ENCODE data around the gene NOX5. TPM values are rescaled to one million over a fixed set of nuclear protein-coding genes. Genes with fewer than 3 reads are reported as not detected.
"Not testable (repeated sequence)": the region's sequence is repeated elsewhere in the genome, so short reads cannot be mapped to it uniquely, and the experiment has no call there.

NOX5 gene
- under 0.01 TPM for total RNA-seq

GRCh38 chr15:69014454-69014853 is at the start of gene NOX5:
Gene NOX5 (plus strand): TSS chr15:69014695. CDS start chr15:69014736, 41 bp downstream.
- Histone ChIP-seq H3K27me3 (ENCODE audit: control insufficient read depth in 3 of 3, insufficient read depth in 3 of 3, low read length in 3 of 3) (no peaks in the 10 kb centered on the region), H3K9ac (ENCODE audit: low read depth in 1 of 3, low read length in 3 of 3) (no peak within 1 kb of the TSS), H3K4me3 (ENCODE audit: low read length in 3 of 3) (no peak within 1 kb of the TSS), H3K9me3 (ENCODE audit: control insufficient read depth in 3 of 3, low read length in 3 of 3) (no peaks in the 10 kb centered on the region), H3K4me1 (ENCODE audit: control insufficient read depth in 3 of 3, insufficient read depth in 3 of 3, low read length in 3 of 3) (no peaks in the 10 kb centered on the region), H3K36me3 (ENCODE audit: control insufficient read depth in 3 of 3, insufficient read depth in 3 of 3, low read length in 3 of 3) (no peaks in the 10 kb centered on the region), H3K27ac (ENCODE audit: low read depth, low read length) (no peak within 1 kb of the TSS)

GRCh38 chr15:68966996-68967395 is 47.5 kb upstream of the NOX5 start:
- Histone ChIP-seq H3K9ac (ENCODE audit: low read depth in 1 of 3, low read length in 3 of 3) (no peak overlapping the region), H3K4me1 (ENCODE audit: control insufficient read depth in 3 of 3, insufficient read depth in 3 of 3, low read length in 3 of 3) (no peaks in the 10 kb centered on the region), H3K27ac (ENCODE audit: low read depth, low read length) (no peak overlapping the region), H3K9me3 (ENCODE audit: control insufficient read depth in 3 of 3, low read length in 3 of 3) (peaks cover 0 to 10% (median 0%) of the 10 kb centered on the region in 3 donors), H3K27me3 (ENCODE audit: control insufficient read depth in 3 of 3, insufficient read depth in 3 of 3, low read length in 3 of 3) (no peaks in the 10 kb centered on the region), H3K36me3 (ENCODE audit: control insufficient read depth in 3 of 3, insufficient read depth in 3 of 3, low read length in 3 of 3) (no peaks in the 10 kb centered on the region), H3K4me3 (ENCODE audit: low read length in 3 of 3) (no peak overlapping the region)

GRCh38 chr15:68967948-68968347 is 46.5 kb upstream of the NOX5 start:
- Histone ChIP-seq H3K9me3 (ENCODE audit: control insufficient read depth in 3 of 3, low read length in 3 of 3) (peaks cover 0 to 10% (median 0%) of the 10 kb centered on the region in 3 donors), H3K27ac (ENCODE audit: low read depth, low read length) (no peak overlapping the region), H3K4me3 (ENCODE audit: low read length in 3 of 3) (no peak overlapping the region), H3K36me3 (ENCODE audit: control insufficient read depth in 3 of 3, insufficient read depth in 3 of 3, low read length in 3 of 3) (no peaks in the 10 kb centered on the region), H3K4me1 (ENCODE audit: control insufficient read depth in 3 of 3, insufficient read depth in 3 of 3, low read length in 3 of 3) (no peaks in the 10 kb centered on the region), H3K27me3 (ENCODE audit: control insufficient read depth in 3 of 3, insufficient read depth in 3 of 3, low read length in 3 of 3) (peaks cover 0 to under 1% (median 0%) of the 10 kb centered on the region in 3 donors), H3K9ac (ENCODE audit: low read depth in 1 of 3, low read length in 3 of 3) (no peak overlapping the region)

- Histone ChIP-seq H3K27ac (ENCODE audit: low read depth, low read length) (no peak overlapping the region), H3K36me3 (ENCODE audit: control insufficient read depth in 3 of 3, insufficient read depth in 3 of 3, low read length in 3 of 3) (no peaks in the 10 kb centered on the region), H3K4me1 (ENCODE audit: control insufficient read depth in 3 of 3, insufficient read depth in 3 of 3, low read length in 3 of 3) (no peaks in the 10 kb centered on the region), H3K9me3 (ENCODE audit: control insufficient read depth in 3 of 3, low read length in 3 of 3) (peaks cover 0 to 10% (median 0%) of the 10 kb centered on the region in 3 donors), H3K4me3 (ENCODE audit: low read length in 3 of 3) (no peak overlapping the region), H3K9ac (ENCODE audit: low read depth in 1 of 3, low read length in 3 of 3) (no peak overlapping the region), H3K27me3 (ENCODE audit: control insufficient read depth in 3 of 3, insufficient read depth in 3 of 3, low read length in 3 of 3) (peaks cover 0 to 2% (median 0%) of the 10 kb centered on the region in 3 donors)
Observed at GRCh38 chr15:68969298-68969697, 45.2 kb upstream of the NOX5 start.

- H3K27me3 ChIP-seq (ENCODE audit: control insufficient read depth in 3 of 3, insufficient read depth in 3 of 3, low read length in 3 of 3), result peaks cover 0 to 2% (median 0%) of the 10 kb centered on the region in 3 donors
- H3K4me3 ChIP-seq (ENCODE audit: low read length in 3 of 3), result no peak overlapping the region
- H3K9me3 ChIP-seq (ENCODE audit: control insufficient read depth in 3 of 3, low read length in 3 of 3), result peaks cover 0 to 10% (median 0%) of the 10 kb centered on the region in 3 donors
- no peaks in the 10 kb centered on the region for H3K4me1 ChIP-seq (ENCODE audit: control insufficient read depth in 3 of 3, insufficient read depth in 3 of 3, low read length in 3 of 3)
- no peak overlapping the region for H3K27ac ChIP-seq (ENCODE audit: low read depth, low read length)
- no peak overlapping the region for H3K9ac ChIP-seq (ENCODE audit: low read depth in 1 of 3, low read length in 3 of 3)
- H3K36me3 ChIP-seq (ENCODE audit: control insufficient read depth in 3 of 3, insufficient read depth in 3 of 3, low read length in 3 of 3), result no peaks in the 10 kb centered on the region
Observed at GRCh38 chr15:68972201-68973065, 42.1 kb upstream of the NOX5 start.

- not testable (repeated sequence) for H3K36me3 ChIP-seq (ENCODE audit: control insufficient read depth in 3 of 3, insufficient read depth in 3 of 3, low read length in 3 of 3); H3K27ac ChIP-seq (ENCODE audit: low read depth, low read length); H3K9me3 ChIP-seq (ENCODE audit: control insufficient read depth in 3 of 3, low read length in 3 of 3); H3K27me3 ChIP-seq (ENCODE audit: control insufficient read depth in 3 of 3, insufficient read depth in 3 of 3, low read length in 3 of 3); H3K4me3 ChIP-seq (ENCODE audit: low read length in 3 of 3); H3K4me1 ChIP-seq (ENCODE audit: control insufficient read depth in 3 of 3, insufficient read depth in 3 of 3, low read length in 3 of 3); H3K9ac ChIP-seq (ENCODE audit: low read depth in 1 of 3, low read length in 3 of 3)
Observed at GRCh38 chr15:68975651-68976160, 38.8 kb upstream of the NOX5 start.

- H3K9ac ChIP-seq (ENCODE audit: low read depth in 1 of 3, low read length in 3 of 3); H3K36me3 ChIP-seq (ENCODE audit: control insufficient read depth in 3 of 3, insufficient read depth in 3 of 3, low read length in 3 of 3); H3K4me3 ChIP-seq (ENCODE audit: low read length in 3 of 3); H3K9me3 ChIP-seq (ENCODE audit: control insufficient read depth in 3 of 3, low read length in 3 of 3); H3K27me3 ChIP-seq (ENCODE audit: control insufficient read depth in 3 of 3, insufficient read depth in 3 of 3, low read length in 3 of 3); H3K4me1 ChIP-seq (ENCODE audit: control insufficient read depth in 3 of 3, insufficient read depth in 3 of 3, low read length in 3 of 3); H3K27ac ChIP-seq (ENCODE audit: low read depth, low read length): not testable (repeated sequence)
Observed at GRCh38 chr15:68977426-68977825, 37.1 kb upstream of the NOX5 start.

GRCh38 chr15:68979006-68979405 is 35.5 kb upstream of the NOX5 start:
- H3K36me3 ChIP-seq (ENCODE audit: control insufficient read depth in 3 of 3, insufficient read depth in 3 of 3, low read length in 3 of 3), result no peaks in the 10 kb centered on the region
- no peaks in the 10 kb centered on the region for H3K4me1 ChIP-seq (ENCODE audit: control insufficient read depth in 3 of 3, insufficient read depth in 3 of 3, low read length in 3 of 3)
- H3K27ac ChIP-seq (ENCODE audit: low read depth, low read length), result no peak overlapping the region
- no peak overlapping the region for H3K4me3 ChIP-seq (ENCODE audit: low read length in 3 of 3)
- H3K9me3 ChIP-seq (ENCODE audit: control insufficient read depth in 3 of 3, low read length in 3 of 3), result no peaks in the 10 kb centered on the region
- no peak overlapping the region for H3K9ac ChIP-seq (ENCODE audit: low read depth in 1 of 3, low read length in 3 of 3)
- no peaks in the 10 kb centered on the region for H3K27me3 ChIP-seq (ENCODE audit: control insufficient read depth in 3 of 3, insufficient read depth in 3 of 3, low read length in 3 of 3)

- no peaks in the 10 kb centered on the region for H3K36me3 ChIP-seq (ENCODE audit: control insufficient read depth in 3 of 3, insufficient read depth in 3 of 3, low read length in 3 of 3)
- H3K27me3 ChIP-seq (ENCODE audit: control insufficient read depth in 3 of 3, insufficient read depth in 3 of 3, low read length in 3 of 3), result no peaks in the 10 kb centered on the region
- H3K9me3 ChIP-seq (ENCODE audit: control insufficient read depth in 3 of 3, low read length in 3 of 3), result no peaks in the 10 kb centered on the region
- H3K27ac ChIP-seq (ENCODE audit: low read depth, low read length), result no peak overlapping the region
- no peak overlapping the region for H3K4me3 ChIP-seq (ENCODE audit: low read length in 3 of 3)
- H3K9ac ChIP-seq (ENCODE audit: low read depth in 1 of 3, low read length in 3 of 3), result no peak overlapping the region
- no peaks in the 10 kb centered on the region for H3K4me1 ChIP-seq (ENCODE audit: control insufficient read depth in 3 of 3, insufficient read depth in 3 of 3, low read length in 3 of 3)
Observed at GRCh38 chr15:68979816-68980215, 34.7 kb upstream of the NOX5 start.

GRCh38 chr15:68980786-68981185 is 33.7 kb upstream of the NOX5 start:
- Histone ChIP-seq H3K9ac (ENCODE audit: low read depth in 1 of 3, low read length in 3 of 3) (no peak overlapping the region), H3K27me3 (ENCODE audit: control insufficient read depth in 3 of 3, insufficient read depth in 3 of 3, low read length in 3 of 3) (no peaks in the 10 kb centered on the region), H3K4me3 (ENCODE audit: low read length in 3 of 3) (no peak overlapping the region), H3K9me3 (ENCODE audit: control insufficient read depth in 3 of 3, low read length in 3 of 3) (no peaks in the 10 kb centered on the region), H3K4me1 (ENCODE audit: control insufficient read depth in 3 of 3, insufficient read depth in 3 of 3, low read length in 3 of 3) (no peaks in the 10 kb centered on the region), H3K36me3 (ENCODE audit: control insufficient read depth in 3 of 3, insufficient read depth in 3 of 3, low read length in 3 of 3) (no peaks in the 10 kb centered on the region), H3K27ac (ENCODE audit: low read depth, low read length) (no peak overlapping the region)
